ENCODE measurements around the gene UNC119B.

UNC119B gene

DNA sequence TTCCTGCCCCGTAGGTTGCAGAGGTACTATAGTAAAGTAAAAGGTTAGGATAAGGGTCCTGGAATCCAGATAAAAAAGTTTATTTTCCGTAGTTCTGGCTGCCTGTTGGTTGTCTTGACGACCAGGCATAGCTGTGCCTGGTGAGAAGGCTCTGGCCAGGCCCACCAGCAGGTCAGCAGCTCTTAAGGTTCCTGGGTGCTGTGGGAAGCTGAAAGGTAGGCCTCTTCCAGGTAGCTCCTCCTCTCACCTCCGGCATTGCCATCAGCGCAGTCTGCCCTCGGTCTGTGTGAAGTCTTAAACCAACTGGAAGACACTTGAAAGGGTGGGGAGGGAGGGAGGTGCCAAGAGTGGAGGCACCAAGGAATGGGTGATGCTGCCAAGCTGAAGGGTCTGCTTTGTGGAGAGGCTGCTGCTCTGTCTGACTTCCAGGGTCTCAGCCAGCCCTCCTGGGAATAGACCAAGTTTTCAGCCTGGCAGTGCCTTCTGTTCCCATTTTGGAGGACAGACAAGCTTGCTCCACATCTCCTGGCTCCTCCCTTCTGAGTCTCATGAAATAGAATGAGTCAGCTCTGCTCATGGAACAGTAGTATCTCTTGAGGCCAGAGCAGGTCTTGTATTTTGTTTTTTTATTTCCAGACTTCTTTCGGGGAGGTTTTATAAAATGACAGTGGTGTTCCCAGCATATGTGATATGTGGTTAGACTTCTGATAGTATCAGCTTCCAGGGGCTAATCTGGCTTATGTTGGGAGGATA is 10.2 kb downstream of the UNC119B start:
- ChIA-PET CTCF (interaction anchor here (0.9 to 2.2 kb wide), 6 partner anchors 9 to 252 kb away, joined by 3 to 8 read pairs (median 4); partner anchors contain the start of gene UNC119B), POLR2A (interaction anchor here (0.8 kb wide), 1 partner anchor 139 kb away, joined by 4 read pairs; the partner anchor contains the start of gene POP5)
- TF ChIP-seq, protein P1, sequence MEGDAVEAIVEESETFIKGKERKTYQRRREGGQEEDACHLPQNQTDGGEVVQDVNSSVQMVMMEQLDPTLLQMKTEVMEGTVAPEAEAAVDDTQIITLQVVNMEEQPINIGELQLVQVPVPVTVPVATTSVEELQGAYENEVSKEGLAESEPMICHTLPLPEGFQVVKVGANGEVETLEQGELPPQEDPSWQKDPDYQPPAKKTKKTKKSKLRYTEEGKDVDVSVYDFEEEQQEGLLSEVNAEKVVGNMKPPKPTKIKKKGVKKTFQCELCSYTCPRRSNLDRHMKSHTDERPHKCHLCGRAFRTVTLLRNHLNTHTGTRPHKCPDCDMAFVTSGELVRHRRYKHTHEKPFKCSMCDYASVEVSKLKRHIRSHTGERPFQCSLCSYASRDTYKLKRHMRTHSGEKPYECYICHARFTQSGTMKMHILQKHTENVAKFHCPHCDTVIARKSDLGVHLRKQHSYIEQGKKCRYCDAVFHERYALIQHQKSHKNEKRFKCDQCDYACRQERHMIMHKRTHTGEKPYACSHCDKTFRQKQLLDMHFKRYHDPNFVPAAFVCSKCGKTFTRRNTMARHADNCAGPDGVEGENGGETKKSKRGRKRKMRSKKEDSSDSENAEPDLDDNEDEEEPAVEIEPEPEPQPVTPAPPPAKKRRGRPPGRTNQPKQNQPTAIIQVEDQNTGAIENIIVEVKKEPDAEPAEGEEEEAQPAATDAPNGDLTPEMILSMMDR (IDR thresholded peaks at IDR 0.05; ENCODE audit: control extremely low read depth, extremely low read depth, low read depth, missing control alignments) = no peak
- DNase-seq (ENCODE audit: extremely low spot score) = no peak

DNA sequence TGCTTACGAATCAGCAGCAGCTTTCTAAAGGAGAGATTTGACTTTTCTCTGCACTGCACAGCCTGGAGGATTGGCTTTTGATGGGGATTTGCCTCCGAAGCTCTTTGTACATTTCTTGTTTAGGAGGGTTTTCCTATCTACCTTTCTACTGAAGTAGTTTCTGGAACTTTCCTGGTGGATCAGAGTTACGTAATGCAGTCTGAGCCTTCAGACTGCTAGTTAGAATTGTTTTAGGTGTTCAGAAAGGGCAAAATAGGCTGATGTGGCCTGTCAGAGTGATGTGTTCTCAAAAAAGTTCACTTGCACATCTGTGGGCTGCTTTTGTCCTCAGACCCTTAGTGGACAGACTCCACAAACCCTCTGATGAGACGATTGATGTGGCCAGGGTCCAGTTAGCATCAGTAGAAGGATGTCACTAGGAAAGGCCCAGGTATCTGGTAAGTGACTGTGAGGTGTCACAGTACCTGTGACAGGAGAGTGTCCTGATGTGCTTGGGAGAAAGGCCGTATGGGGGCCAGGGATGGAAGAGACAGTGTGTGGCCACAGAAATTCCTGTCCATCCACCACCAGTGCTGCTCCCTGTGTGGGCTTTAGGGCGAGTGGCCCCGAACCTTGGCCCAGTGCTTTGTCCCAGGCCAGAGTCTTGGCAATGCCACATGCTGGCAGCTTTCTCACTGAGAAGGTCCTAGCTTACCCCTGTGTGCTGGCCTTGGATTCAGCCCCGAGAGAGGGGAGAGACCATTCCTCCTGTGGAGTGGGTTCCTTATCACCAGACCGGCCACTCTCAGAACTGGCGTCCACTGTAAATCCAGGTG is 10.9 kb downstream of the UNC119B start:
- TF ChIP-seq, protein P1 (IDR thresholded peaks at IDR 0.05; ENCODE audit: control extremely low read depth, extremely low read depth, low read depth, missing control alignments) = no peak
- no peak for DNase-seq (ENCODE audit: extremely low spot score)
- ChIA-PET CTCF (interaction anchor here (0.8 to 2.2 kb wide), 5 partner anchors 9 to 251 kb away, joined by 3 to 8 read pairs (median 4); partner anchors contain the start of gene UNC119B), POLR2A (no interaction called here)

DNA sequence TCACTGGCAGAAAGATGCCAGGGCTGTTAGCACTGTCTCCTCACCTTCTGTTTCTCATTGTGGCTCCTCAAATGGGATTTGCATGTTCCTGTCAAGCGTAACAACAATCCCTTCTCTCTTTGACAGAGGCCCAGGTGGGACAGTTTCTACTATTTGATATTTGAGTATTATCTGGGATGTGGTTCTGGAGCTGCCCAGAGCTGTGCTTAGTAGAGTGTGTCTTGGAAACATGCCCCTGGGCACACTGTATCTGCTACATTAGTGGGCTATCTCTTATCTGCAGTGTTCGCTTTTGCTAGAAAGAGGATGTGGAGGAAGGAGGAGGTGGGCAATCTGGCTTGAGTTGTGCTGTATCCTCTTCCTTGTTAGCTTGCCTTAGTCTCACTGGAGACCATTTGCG is 11.6 kb downstream of the UNC119B start:
- DNase-seq (ENCODE audit: extremely low spot score) = no peak
- TF ChIP-seq, protein P1 (IDR thresholded peaks at IDR 0.05; ENCODE audit: control extremely low read depth, extremely low read depth, low read depth, missing control alignments) = no peak
- ChIA-PET CTCF (interaction anchor here (0.8 to 1.1 kb wide), 2 partner anchors 73 to 250 kb away, joined by 3 read pairs; no protein-coding TSS in a partner anchor), POLR2A (no interaction called here)

DNA sequence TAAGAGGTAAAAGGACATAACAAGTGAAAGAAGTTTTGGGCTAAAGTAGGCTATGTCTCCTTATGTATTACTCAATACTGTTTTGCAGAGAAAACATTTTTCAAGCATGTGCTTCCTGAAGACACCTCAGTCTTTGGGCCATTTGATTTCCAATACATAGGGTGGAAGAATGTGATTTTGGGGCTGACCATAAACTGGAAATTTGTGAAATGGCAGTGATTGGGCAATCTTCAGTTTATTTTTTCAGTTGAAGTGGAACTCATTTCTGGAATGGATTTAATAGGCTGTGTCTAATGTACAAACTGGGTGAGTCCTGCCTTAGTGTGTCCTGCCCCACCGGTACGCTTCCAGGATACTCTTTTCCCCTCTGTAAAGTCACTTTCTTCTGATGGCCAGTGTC is 12.5 kb downstream of the UNC119B start:
- ChIA-PET CTCF (interaction anchor here (0.8 to 1.1 kb wide), 2 partner anchors 74 to 249 kb away, joined by 3 read pairs; no protein-coding TSS in a partner anchor), POLR2A (no interaction called here)

DNA sequence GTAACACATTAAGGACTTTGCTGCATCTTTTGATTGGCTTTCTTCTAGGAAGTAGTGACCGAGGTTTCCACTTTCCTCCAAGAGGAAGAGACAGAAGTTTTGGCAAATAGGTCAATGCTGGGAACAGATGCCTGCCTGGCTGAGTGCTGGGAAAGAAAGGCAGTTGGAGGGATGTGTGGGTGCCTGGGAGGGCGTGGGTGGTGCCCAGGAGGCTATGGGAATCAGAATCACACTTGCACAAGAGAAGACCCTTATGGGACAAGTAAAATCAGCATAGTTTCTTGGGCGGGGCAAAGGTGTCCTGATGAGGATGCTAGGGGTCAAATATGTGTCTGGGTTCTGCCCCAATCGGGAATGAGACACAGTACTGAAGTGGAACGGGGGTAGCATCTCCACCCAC is 14.5 kb downstream of the UNC119B start:
- POLR2A ChIA-PET = no interaction called here
- TF ChIP-seq, protein P1 (IDR thresholded peaks at IDR 0.05; ENCODE audit: control extremely low read depth, extremely low read depth, low read depth, missing control alignments) = no peak
- CTCF ChIA-PET = interaction anchor here (0.7 to 1.5 kb wide), 7 partner anchors 9 to 247 kb away, joined by 3 to 7 read pairs (median 4); no protein-coding TSS in a partner anchor

More for the DNA sequence above, 12.5 kb downstream of the UNC119B start:
- TF ChIP-seq, protein P1 (IDR thresholded peaks at IDR 0.05; ENCODE audit: control extremely low read depth, extremely low read depth, low read depth, missing control alignments) = no peak
- DNase-seq (ENCODE audit: extremely low spot score) = no peak

GRCh38 chr12:120725151-120725658 is 14.9 kb downstream of the UNC119B start:
- ChIA-PET POLR2A (no interaction called here), CTCF (interaction anchor here (0.6 to 1.5 kb wide), 11 partner anchors 9 to 246 kb away, joined by 3 to 7 read pairs (median 3); no protein-coding TSS in a partner anchor)
- TF ChIP-seq, protein P1 (IDR thresholded peaks at IDR 0.05; ENCODE audit: control extremely low read depth, extremely low read depth, low read depth, missing control alignments) = no peak
- DNase-seq (ENCODE audit: extremely low spot score) = no peak

More for the DNA sequence above, 14.5 kb downstream of the UNC119B start:
- no peak for DNase-seq (ENCODE audit: extremely low spot score)
